Kidney (tissue), 14 donors: ENCODE results near the gene EHD1. TPM values are rescaled to one million over a fixed set of nuclear protein-coding genes. Genes with fewer than 3 reads are reported as not detected.

Source experiments
- DNase-seq, 5 donors: peaks; one replicate each; pipeline ENCODE4 v3.0.0-alpha.2; 2013 to 2020
- FAIRE-seq: peaks from 2 replicates; lab custom pipeline; 2012; peaks lifted over from hg19 to GRCh38; lab: Jason Lieb, UNC
- H3K27ac ChIP-seq, 2 donors: one replicate each; pipeline ENCODE4 v1.7.0; 2013; ENCODE audit warnings: low read depth in 2 of 2, low read length in 2 of 2, inconsistent platforms in 1 of 2
- H3K27me3 ChIP-seq: one replicate; pipeline ENCODE4 v1.7.1; 2013; ENCODE audit warnings: low read length, inconsistent platforms; ENCODE audit not compliant: control insufficient read depth, insufficient read depth
- H3K36me3 ChIP-seq, 3 donors: one replicate each; pipeline versions ENCODE4 v1.7.0 to v1.7.1; 2013; ENCODE audit warnings: low read length in 3 of 3, control low read depth in 1 of 3, inconsistent platforms in 1 of 3; ENCODE audit not compliant: insufficient read depth in 3 of 3, control insufficient read depth in 2 of 3
- H3K4me1 ChIP-seq, 3 donors: one replicate each; pipeline versions ENCODE4 v1.7.0 to v1.7.1; 2013; ENCODE audit warnings: low read length in 3 of 3, inconsistent platforms in 1 of 3, low read depth in 1 of 3; ENCODE audit not compliant: control insufficient read depth in 2 of 3, insufficient read depth in 2 of 3
- H3K4me3 ChIP-seq, 3 donors: one replicate each; pipeline versions ENCODE4 v1.7.0 to v1.8.1; 2013; ENCODE audit warnings: low read length in 3 of 3, control low read depth in 1 of 3, inconsistent platforms in 1 of 3
- H3K9ac ChIP-seq, 3 donors: one replicate each; pipeline versions ENCODE4 v1.7.0 to v1.7.1; 2013; ENCODE audit warnings: low read length in 3 of 3, control low read depth in 1 of 3, inconsistent platforms in 1 of 3
- H3K9me3 ChIP-seq, 3 donors: one replicate each; pipeline versions ENCODE4 v1.7.0 to v1.7.1; 2013; ENCODE audit warnings: low read length in 3 of 3, control low read depth in 1 of 3, inconsistent platforms in 1 of 3; ENCODE audit not compliant: control insufficient read depth in 2 of 3, insufficient read depth in 1 of 3
- intact Hi-C: fragments of 100-400 bp; cut with DNase I; formaldehyde crosslinking; loops from one replicate; pipeline ENCODE4 v1.11.1; 2022
- polyA plus RNA-seq: library from polyadenylated mRNA; stranded (reverse); fragments of 350-450 nt; fragmentation: Illumina TruSeq; extraction: RNeasy Lipid Tissue Mini Kit (QIAGEN cat#74804); gene quantifications from one replicate; pipeline ENCODE4 v1.2.3, GENCODE V29; 2014; ENCODE audit warnings: low read depth, low replicate concordance; ENCODE audit not compliant: insufficient read depth
- total RNA-seq: library from RNA; stranded (reverse); fragmentation: NEBNext Ultra II Directional; extraction: Animal tissue kit (Norgen Biotek cat#: 25700); gene quantifications from one replicate; pipeline ENCODE4 v1.2.1, GENCODE V29; 2021
- TF ChIP-seq, protein P1 (sequence below): IDR thresholded peaks from 3 replicates; pipeline ENCODE4 v1.5.1; 2012; ENCODE audit warnings: mild to moderate bottlenecking, moderate library complexity, borderline replicate concordance; ENCODE audit not compliant: insufficient read depth; ENCODE audit errors: extremely low read depth
- donor health status: control.
- donor health status: control.
- donor health status: control.
- donor health status: control.
- donor health status: control.
- donor health status: DM: yes; HTN: yes; CAD: no.
- donor health status: Normal renal cell carcinoma (clear cell type).

Gene EHD1
- total and polyA plus RNA-seq, 2 donors from 2014 or later = 48.9 to 76.1 TPM

DNA sequence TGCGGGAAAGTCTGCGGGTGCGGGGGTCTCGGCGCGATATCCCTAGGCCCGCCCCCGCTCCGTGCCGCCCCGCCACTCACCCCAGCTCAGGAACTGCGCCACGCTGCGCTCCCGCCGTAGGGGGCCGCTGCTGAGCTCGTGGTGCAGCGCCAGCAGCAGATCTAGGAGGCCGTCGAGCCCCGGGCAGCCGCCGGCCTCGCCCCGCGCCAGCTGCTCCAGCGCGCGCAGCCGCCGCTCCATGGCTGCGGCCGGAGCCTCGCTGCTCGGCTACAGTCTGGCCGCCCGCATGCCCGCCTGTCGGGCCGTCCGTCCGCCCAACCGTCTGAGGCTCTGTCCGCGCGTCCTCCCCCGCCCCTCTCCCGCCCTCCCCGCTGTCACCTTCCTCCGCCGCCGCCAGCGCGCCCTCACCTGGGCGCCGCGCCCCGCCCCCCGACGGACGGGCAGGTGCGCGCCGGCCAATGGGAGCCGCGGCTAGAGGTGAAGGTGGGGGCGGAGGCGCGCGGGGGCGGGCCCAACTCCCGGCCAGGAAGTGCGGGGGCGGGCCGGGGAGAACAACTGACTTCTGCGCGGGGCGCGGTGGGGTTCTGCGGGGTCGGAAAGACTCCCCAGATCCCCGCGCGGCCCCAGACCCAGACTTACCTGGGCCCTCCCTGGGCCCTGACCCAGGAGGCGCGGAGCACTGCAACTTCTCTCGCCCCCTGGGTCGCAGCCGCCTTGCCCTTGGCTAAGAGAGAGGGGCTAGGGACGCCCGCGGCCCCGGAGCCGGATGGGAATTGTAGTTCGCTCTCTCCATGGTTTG is 33.9 kb downstream of the EHD1 start, which contains the start of gene CDC42BPG:
Gene CDC42BPG, minus strand, starts transcription at position 324 of the 799 bp plus-strand sequence. Its CDS starts 84 bp downstream, at position 240.
- Histone ChIP-seq H3K9ac (peak within 1 kb of the TSS in 2 of 3 donors; percentile 36 to 51), H3K9me3 (no peaks in the 10 kb centered on the region), H3K4me3 (peak within 1 kb of the TSS; percentile 59 to 72 (median 60)), H3K27ac (peak within 1 kb of the TSS in 1 of 2 donors; percentile 67), H3K27me3 (no peaks in the 10 kb centered on the region), H3K36me3 (peaks cover 0 to 3% (median 2%) of the 10 kb centered on the region in 3 donors), H3K4me1 (peaks cover 0 to 20% (median 10%) of the 10 kb centered on the region in 3 donors)
- TF ChIP-seq, protein P1, sequence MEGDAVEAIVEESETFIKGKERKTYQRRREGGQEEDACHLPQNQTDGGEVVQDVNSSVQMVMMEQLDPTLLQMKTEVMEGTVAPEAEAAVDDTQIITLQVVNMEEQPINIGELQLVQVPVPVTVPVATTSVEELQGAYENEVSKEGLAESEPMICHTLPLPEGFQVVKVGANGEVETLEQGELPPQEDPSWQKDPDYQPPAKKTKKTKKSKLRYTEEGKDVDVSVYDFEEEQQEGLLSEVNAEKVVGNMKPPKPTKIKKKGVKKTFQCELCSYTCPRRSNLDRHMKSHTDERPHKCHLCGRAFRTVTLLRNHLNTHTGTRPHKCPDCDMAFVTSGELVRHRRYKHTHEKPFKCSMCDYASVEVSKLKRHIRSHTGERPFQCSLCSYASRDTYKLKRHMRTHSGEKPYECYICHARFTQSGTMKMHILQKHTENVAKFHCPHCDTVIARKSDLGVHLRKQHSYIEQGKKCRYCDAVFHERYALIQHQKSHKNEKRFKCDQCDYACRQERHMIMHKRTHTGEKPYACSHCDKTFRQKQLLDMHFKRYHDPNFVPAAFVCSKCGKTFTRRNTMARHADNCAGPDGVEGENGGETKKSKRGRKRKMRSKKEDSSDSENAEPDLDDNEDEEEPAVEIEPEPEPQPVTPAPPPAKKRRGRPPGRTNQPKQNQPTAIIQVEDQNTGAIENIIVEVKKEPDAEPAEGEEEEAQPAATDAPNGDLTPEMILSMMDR = peak; percentile 45
- DNase-seq = peak; percentile 83 to 93 (median 89)
- no peak for FAIRE-seq
- intact Hi-C loops = no loop called here

DNA sequence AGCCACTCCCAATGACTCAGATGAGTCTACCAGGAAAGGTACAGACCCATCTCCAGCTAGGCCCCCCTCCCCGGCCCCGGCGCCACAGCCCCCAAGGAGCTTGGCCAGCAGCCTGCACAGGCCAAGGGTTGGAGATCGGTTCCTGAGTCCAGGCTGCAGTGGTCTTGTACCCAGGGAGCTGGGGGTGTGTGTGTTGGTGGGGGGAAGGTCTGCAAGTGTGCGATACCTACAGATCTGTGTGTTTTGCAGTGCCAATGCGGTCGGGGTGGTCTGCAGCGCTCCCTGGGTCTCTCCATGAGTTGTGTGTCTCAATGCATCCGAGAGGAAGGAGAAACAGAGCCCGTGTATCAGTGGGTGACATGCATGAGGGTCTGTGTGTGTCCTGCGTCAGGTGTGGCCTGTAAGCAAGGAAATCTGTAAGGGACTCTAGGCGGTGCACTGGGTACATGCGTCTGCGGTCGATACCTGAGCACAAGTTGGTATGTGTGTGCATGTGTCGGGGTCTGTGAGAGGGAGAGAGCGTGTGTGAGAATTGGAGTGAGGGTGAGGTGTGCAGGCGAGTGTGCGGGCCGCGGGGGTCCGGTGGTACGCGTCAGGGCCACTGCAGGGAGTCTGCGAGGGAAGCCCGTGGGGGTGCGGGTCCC is 34.6 kb downstream of the EHD1 start:
- H3K27ac ChIP-seq = peak overlapping the region in 1 of 2 donors; percentile 32
- TF ChIP-seq, protein P1 = no peak
- H3K9me3 ChIP-seq = no peaks in the 10 kb centered on the region
- H3K9ac ChIP-seq = peak overlapping the region in 2 of 3 donors; percentile 36 to 51
- peaks cover 0 to 16% (median 6%) of the 10 kb centered on the region in 3 donors for H3K4me1 ChIP-seq
- FAIRE-seq (no peak), DNase-seq (peak in 1 of 5 donors; percentile 73)
- H3K36me3 ChIP-seq = peaks cover 0 to 5% (median 4%) of the 10 kb centered on the region in 3 donors
- H3K27me3 ChIP-seq = no peaks in the 10 kb centered on the region
- intact Hi-C loops = no loop called here
- H3K4me3 ChIP-seq = peak overlapping the region; percentile 59 to 72 (median 60)

DNA sequence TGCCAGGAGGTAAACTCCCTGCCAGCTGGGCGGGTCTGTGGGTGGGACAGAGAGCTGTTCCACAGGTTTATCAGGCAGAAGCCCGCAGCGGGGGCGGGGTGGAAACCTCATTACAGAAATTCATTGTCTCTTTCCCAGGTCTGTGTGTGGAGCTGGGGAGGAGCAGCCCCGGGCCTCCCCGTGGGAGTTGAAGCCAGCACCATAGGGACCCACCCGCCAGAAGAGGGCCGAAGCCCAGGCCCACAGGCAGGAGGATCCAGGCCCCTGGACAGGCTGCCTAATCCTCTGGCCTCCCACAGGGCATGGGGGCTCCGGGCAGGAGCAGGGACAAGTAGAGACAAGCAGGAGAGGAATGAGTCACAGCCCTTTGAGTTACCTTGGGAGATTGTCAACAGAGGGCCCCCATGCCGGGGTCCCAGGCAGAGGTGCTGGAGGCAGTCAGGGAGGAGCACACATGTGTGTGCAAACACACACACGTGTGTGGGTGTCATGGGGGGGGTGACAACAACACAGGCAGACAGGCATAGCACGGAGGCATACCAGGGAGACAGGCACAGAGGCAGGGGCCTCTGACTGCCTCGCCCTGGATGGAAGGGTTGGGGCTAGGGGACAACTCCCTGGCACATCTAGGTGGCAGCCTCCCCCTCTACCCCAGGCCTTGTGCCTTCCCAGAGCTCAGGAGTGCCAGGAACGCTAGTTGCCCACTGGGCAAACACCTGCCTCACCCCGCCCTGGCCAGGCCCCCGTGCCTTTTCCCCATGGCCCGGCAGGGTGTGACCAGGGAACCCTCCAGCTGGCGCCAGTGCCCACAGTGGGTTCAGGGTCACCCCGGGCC is 35.4 kb downstream of the EHD1 start:
- DNase-seq (peak in 2 of 5 donors; percentile 63 to 93), FAIRE-seq (no peak)
- Histone ChIP-seq H3K4me3 (peak overlapping the region in 2 of 3 donors; percentile 0 to 72), H3K27ac (no peak overlapping the region), H3K36me3 (peaks cover 0 to 5% (median 4%) of the 10 kb centered on the region in 3 donors), H3K9me3 (no peaks in the 10 kb centered on the region), H3K4me1 (peaks cover 0 to 11% (median 6%) of the 10 kb centered on the region in 3 donors), H3K27me3 (no peaks in the 10 kb centered on the region), H3K9ac (peak overlapping the region in 1 of 3 donors; percentile 34)
- intact Hi-C loops = no loop called here
- TF ChIP-seq, protein P1 = no peak
